RWPE1 (cell line): ENCODE data around the gene HERPUD1.
"Not testable (repeated sequence)": the region's sequence is repeated elsewhere in the genome, so short reads cannot be mapped to it uniquely, and the experiment has no call there.

Experiments
- CTCF ChIA-PET: fragments of 350-600 bp; sonication (Branson Sonifier 250); formaldehyde crosslinking; extraction: SDS; loops from one replicate; lab custom pipeline; 2021; lab: Yijun Ruan, JAX
- POLR2A ChIA-PET: fragments of 400-600 bp; formaldehyde crosslinking; extraction: SDS; loops from one replicate; lab custom pipeline; 2020; ENCODE audit warnings: antibody characterized with exemption; ENCODE audit not compliant: low non-redundant PET; lab: Yijun Ruan, JAX
- DNase-seq: peaks from one replicate; pipeline ENCODE4 v3.0.0; 2012; ENCODE audit warnings: low spot score
- H3K27ac ChIP-seq: fragments of 450-650 bp; 2 replicates; pipeline ENCODE4 v1.5.1; 2017
- TF ChIP-seq, protein P1 (sequence below): fragments of 450-650 bp; conservative IDR thresholded peaks from 2 replicates; pipeline ENCODE4 v1.5.1; 2017; ENCODE audit warnings: low read depth, mild to moderate bottlenecking

The HERPUD1 gene

DNA sequence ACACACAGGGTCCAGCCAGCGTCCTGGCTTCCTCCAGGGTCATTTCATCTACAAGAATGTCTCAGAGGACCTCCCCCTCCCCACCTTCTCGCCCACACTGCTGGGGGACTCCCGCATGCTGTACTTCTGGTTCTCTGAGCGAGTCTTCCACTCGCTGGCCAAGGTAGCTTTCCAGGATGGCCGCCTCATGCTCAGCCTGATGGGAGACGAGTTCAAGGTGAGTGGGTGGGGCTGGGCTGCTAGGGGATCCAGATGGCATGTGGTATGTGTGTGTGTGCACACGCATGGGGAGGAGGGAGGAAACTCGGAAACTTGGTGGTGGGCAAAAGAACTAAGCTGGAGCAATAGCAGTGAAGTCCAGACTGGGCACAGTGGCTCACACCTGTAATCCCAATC is 41.4 kb downstream of the HERPUD1 start:
- ChIA-PET POLR2A (no interaction called here), CTCF (no interaction called here)
- TF ChIP-seq, protein P1, sequence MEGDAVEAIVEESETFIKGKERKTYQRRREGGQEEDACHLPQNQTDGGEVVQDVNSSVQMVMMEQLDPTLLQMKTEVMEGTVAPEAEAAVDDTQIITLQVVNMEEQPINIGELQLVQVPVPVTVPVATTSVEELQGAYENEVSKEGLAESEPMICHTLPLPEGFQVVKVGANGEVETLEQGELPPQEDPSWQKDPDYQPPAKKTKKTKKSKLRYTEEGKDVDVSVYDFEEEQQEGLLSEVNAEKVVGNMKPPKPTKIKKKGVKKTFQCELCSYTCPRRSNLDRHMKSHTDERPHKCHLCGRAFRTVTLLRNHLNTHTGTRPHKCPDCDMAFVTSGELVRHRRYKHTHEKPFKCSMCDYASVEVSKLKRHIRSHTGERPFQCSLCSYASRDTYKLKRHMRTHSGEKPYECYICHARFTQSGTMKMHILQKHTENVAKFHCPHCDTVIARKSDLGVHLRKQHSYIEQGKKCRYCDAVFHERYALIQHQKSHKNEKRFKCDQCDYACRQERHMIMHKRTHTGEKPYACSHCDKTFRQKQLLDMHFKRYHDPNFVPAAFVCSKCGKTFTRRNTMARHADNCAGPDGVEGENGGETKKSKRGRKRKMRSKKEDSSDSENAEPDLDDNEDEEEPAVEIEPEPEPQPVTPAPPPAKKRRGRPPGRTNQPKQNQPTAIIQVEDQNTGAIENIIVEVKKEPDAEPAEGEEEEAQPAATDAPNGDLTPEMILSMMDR: no peak
- H3K27ac ChIP-seq: no peak overlapping the region
- DNase-seq: no peak

DNA sequence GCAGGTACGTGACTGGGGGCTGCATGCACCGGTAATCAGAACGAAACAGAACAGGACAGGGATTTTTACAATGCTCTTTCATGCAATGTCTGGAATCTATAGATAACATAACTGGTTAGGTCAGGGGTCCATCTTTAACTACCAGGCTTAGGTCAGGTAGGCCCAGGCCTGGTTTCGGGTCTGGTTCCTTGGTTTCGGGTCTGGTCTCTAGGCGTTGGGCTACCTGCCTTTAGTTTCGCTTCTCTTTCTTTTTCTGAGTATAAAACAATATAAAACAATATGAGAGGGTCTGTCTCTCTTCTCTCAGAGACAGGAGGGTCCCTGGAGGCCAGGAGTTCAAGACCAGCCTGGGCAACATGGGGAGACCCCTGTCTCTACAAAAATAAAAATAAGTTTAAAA is 42.0 kb downstream of the HERPUD1 start:
- H3K27ac ChIP-seq, DNase-seq, POLR2A ChIA-PET, CTCF ChIA-PET: not testable (repeated sequence)

DNA sequence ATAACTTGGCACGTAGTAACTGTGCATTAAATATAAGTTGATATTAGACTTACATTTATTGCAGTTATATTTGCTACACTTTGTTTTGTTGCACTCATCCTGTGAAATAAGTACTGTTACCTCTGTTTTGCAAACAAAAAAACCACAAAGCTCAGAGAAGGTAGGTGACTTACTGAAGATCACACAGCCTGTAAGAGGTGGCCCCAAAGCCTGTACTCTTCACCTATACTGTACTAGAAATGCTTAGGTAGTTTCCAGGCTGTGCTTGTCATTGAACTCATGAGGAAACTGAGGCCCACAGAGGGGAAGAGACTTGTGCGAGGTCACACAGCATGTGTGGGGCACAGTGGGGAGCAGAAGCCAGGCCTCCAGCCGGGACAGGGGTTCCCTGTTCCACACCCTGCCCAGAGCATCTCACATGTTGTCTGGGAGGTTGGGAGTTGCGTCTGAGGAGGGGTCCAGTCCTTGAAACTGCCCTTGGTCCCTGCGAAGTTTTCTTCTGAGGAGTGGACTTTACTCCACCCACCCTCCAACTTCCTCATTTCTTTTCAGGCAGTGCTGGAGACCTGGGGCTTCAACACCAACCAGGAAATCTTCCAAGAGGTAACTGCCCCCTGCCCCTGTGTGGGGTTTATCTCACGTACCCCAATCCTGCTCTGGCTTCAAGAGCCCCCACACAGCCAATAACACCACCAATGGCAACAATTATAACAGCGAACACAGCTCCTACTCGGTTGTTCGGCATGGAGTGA is 42.8 kb downstream of the HERPUD1 start:
- DNase-seq: no peak
- H3K27ac ChIP-seq: no peak overlapping the region
- ChIA-PET CTCF (no interaction called here), POLR2A (no interaction called here)
- TF ChIP-seq, protein P1: no peak

DNA sequence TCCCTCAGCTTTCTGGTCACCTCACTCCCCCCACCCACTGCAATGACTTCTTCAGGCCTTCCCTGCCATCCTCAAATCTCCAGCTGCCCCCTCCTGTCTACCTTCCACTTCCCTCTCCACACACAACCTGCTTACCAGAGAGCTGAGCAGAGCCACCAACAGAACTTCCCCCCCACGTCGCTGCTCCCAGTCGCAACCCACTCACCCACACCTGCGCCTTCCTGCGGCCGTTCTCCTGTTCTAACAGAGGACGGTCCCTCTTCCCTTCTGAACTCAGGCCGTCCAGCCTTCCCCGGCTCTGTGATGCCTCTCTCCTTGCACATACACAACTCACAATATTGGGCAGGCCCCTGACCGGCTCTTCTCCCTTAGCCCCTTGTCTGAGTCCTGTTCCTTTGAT is 43.8 kb downstream of the HERPUD1 start:
- DNase-seq: no peak
- CTCF ChIA-PET: interaction anchor here (0.6 kb wide), 1 partner anchor 16 kb away, joined by 3 read pairs; no protein-coding TSS in a partner anchor
- TF ChIP-seq, protein P1: no peak
- POLR2A ChIA-PET: no interaction called here
- H3K27ac ChIP-seq: no peak overlapping the region

DNA sequence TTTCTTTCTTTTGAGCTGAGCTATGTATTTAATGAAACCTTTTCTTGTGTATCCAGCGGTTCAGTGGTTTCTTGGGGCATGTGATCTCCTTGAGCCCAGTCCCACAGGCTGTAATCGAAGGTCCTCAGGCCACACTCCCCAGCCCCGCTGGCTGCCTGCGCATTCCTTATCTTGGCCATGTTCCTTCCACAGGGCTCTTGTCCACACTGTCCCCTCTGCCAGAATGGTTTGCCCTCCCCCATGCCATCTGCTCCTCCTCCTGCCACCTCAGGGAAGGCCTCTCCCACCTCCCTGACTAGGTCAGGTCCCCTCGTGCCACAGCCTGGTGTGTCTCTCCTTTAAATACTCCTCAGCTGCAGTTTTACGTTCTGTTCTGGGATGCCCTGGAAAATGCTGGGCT is 45.3 kb downstream of the HERPUD1 start:
- CTCF ChIA-PET: no interaction called here
- TF ChIP-seq, protein P1: no peak
- no peak for DNase-seq
- H3K27ac ChIP-seq: no peak overlapping the region
- POLR2A ChIA-PET: no interaction called here

DNA sequence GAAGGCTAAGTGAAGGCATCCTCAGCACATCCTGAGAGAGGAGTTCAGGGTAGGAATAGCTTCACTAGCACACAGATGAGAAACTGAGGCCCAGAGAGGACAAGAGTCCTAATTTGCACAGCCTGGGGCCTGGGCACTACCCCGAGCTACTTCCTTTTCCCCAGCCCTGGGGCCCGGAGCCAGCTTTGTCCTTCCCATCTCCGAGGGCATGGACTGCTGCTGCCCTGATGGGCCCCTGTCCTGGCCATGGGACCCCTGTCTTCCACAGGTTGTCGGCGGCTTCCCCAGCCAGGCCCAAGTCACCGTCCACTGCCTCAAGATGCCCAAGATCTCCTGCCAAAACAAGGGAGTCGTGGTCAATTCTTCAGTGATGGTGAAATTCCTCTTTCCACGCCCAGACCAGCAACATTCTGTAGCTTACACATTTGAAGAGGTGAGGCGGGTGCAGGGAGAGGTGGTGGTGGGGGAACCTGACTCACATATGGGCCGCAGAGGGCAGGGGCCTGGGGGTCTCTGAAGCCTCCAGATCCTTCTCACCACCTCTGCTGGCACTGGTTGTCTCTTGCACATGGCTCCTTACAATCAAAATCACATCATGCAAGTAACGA is 46.0 kb downstream of the HERPUD1 start:
- ChIA-PET POLR2A (no interaction called here), CTCF (interaction anchor here (0.7 to 0.9 kb wide), 2 partner anchors 12 to 19 kb away, joined by 3 to 5 read pairs; no protein-coding TSS in a partner anchor)
- TF ChIP-seq, protein P1: no peak
- no peak overlapping the region for H3K27ac ChIP-seq
- DNase-seq: no peak

DNA sequence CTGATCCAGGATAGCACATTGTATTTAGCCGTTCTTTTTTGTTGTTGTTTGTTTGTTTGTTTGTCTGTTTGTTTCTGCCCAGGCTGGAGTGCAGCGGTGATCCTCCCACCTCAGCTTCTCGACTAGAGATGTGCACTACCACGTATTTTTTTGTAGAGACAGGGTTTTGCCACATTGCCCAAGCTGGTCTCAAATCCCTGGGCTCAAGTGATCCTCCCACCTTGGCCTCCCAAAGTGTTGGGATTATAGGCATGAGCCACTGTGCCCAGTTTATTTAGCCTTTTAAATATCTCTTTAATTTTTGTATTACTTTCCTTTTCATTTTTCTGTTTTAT is 48.2 kb downstream of the HERPUD1 start:
- POLR2A ChIA-PET: no interaction called here
- DNase-seq: no peak
- H3K27ac ChIP-seq: no peak overlapping the region
- CTCF ChIA-PET: no interaction called here
- TF ChIP-seq, protein P1: no peak
